ENCODE results near the gene UBALD2. TPM values are rescaled to one million over a fixed set of nuclear protein-coding genes. Genes with fewer than 3 reads are reported as not detected.

UBALD2 gene
- polyA plus RNA-seq, 2 donors, result 35.4 to 49.7 TPM

DNA sequence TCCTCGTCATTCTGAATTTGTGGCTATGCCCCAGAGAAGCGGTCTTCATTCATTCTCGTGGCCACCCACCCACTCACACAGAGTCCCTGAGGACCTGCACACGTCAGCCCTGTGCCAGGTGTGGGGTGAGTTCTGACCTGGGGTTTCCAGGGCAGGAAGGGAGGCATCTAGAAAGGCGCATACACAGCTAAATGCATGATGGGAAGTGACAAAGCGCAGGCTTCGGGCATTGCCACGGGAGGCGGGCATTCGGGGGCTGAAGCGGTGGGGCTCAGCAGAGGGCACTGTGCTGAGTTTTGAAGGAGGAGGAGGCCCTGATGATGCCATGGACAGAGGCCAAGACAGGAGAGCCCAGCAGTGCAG, 10.9 kb downstream of the UBALD2 start:
- Histone ChIP-seq H3K4me3 (ENCODE audit: low read depth in 1 of 2, low read length in 2 of 2) (no peak overlapping the region), H3K27me3 (ENCODE audit: control insufficient read depth in 1 of 2, insufficient read depth in 2 of 2, low read length in 2 of 2) (no peaks in the 10 kb centered on the region), H3K27ac (ENCODE audit: low read depth in 2 of 2, low read length in 1 of 2) (no peak overlapping the region), H3K9me3 (ENCODE audit: control insufficient read depth in 2 of 2, insufficient read depth in 1 of 2, low read depth in 1 of 2, low read length in 1 of 2) (no peaks in the 10 kb centered on the region), H3K36me3 (ENCODE audit: control insufficient read depth in 2 of 2, insufficient read depth in 2 of 2, low read length in 1 of 2) (no peaks in the 10 kb centered on the region), H3K4me1 (ENCODE audit: control insufficient read depth in 2 of 2, insufficient read depth in 2 of 2, low read length in 1 of 2) (peaks cover 6 to 34% of the 10 kb centered on the region in 2 donors)
- 84 to 85% methylated on average over 11 of the region's 11 CpGs for WGBS, 2 donors

DNA sequence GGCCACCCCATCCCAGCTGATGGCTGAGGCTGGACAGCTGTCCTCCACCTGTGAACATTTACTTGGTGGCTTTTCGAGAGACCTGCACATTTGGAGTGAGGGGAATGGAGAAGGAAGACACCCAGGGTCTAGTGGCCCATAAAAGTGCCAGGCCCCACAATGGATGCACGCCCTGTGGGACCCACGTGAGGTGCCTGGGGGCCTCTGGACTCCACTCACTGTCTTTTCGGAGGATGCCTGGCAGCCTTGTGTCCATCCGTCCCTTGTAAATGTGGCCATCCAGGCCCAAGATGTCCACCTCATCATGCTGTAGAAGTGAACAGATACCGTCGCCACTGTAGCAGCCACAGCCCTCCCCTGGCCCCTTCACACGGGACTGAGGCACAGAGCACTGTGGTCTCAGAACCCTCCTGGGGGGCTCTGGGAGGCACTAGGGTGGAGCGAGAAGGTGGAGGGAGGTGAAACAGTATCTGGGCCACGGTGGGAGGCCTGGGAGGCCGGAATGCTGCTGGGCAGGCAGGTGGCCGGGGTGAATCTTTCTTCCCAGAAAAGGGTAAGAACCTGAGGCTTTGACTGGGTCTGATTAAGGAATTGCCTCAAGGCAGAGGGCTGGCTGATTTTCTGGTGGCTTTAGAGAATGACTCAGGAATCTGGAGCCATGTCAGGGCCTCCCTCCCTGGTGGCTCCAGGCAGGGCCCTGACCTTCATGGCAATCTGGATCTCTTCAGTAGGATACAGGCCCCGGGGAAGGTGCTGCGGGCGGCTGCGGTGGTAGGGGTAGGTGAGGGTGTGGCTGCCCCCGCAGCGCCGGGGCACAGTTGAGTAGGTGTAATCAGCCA, 11.5 kb downstream of the UBALD2 start:
- 69 to 76% methylated on average over 19 of the region's 19 CpGs for WGBS, 2 donors
- Histone ChIP-seq H3K4me3 (ENCODE audit: low read depth in 1 of 2, low read length in 2 of 2) (no peak overlapping the region), H3K9me3 (ENCODE audit: control insufficient read depth in 2 of 2, insufficient read depth in 1 of 2, low read depth in 1 of 2, low read length in 1 of 2) (no peaks in the 10 kb centered on the region), H3K4me1 (ENCODE audit: control insufficient read depth in 2 of 2, insufficient read depth in 2 of 2, low read length in 1 of 2) (peaks cover 5 to 32% of the 10 kb centered on the region in 2 donors), H3K36me3 (ENCODE audit: control insufficient read depth in 2 of 2, insufficient read depth in 2 of 2, low read length in 1 of 2) (no peaks in the 10 kb centered on the region), H3K27ac (ENCODE audit: low read depth in 2 of 2, low read length in 1 of 2) (peak overlapping the region in 1 of 2 donors; percentile 39), H3K27me3 (ENCODE audit: control insufficient read depth in 1 of 2, insufficient read depth in 2 of 2, low read length in 2 of 2) (no peaks in the 10 kb centered on the region)

DNA sequence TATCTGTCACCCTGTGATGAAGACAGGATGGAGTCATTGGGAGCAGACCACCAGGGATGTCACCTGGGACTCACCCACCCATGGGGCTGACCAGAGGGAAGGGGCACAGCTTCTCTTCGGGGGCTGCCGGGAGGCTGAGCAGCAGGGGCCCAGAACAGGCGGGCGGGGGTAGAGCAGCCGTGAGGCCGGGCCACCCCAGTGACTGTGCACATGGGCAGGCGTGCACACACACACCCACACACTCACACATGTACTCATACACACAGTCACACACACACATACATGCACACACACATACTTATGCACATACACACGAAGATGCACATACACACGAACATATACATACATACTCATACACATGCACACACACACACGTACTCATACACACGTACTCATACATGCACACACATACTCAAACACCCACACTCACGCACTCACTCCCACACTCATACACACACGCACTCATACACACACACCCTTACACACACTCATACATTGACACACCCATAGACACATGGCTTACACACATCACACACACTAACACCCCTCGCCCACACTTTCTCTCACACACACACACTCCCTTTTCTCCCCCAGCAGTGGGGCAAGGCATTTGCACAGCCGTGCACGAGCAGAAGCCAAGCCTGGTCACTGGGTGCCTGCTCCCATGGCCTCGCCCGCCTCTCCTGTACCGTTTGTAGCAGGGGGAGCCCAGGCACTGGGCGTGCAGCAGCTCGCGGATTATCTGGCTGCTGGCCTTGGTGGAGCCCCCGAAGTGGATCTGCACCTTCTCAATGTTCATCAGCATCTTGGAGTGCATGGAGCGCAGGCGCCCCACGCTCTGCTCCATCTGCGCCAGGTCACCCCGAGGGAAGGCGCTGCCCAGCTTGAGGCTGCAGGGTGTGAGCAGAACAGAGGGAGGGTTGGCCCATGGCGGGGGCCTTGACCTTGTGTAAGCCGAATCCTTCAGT, 12.4 kb downstream of the UBALD2 start:
- Histone ChIP-seq H3K27ac (ENCODE audit: low read depth in 2 of 2, low read length in 1 of 2) (peak overlapping the region in 1 of 2 donors; percentile 39), H3K4me3 (ENCODE audit: low read depth in 1 of 2, low read length in 2 of 2) (no peak overlapping the region), H3K9me3 (ENCODE audit: control insufficient read depth in 2 of 2, insufficient read depth in 1 of 2, low read depth in 1 of 2, low read length in 1 of 2) (no peaks in the 10 kb centered on the region), H3K27me3 (ENCODE audit: control insufficient read depth in 1 of 2, insufficient read depth in 2 of 2, low read length in 2 of 2) (no peaks in the 10 kb centered on the region), H3K4me1 (ENCODE audit: control insufficient read depth in 2 of 2, insufficient read depth in 2 of 2, low read length in 1 of 2) (peaks cover 3 to 24% of the 10 kb centered on the region in 2 donors), H3K36me3 (ENCODE audit: control insufficient read depth in 2 of 2, insufficient read depth in 2 of 2, low read length in 1 of 2) (peaks cover 0 to under 1% of the 10 kb centered on the region in 2 donors)
- 76 to 82% methylated on average over 31 of the region's 31 CpGs for WGBS, 2 donors

DNA sequence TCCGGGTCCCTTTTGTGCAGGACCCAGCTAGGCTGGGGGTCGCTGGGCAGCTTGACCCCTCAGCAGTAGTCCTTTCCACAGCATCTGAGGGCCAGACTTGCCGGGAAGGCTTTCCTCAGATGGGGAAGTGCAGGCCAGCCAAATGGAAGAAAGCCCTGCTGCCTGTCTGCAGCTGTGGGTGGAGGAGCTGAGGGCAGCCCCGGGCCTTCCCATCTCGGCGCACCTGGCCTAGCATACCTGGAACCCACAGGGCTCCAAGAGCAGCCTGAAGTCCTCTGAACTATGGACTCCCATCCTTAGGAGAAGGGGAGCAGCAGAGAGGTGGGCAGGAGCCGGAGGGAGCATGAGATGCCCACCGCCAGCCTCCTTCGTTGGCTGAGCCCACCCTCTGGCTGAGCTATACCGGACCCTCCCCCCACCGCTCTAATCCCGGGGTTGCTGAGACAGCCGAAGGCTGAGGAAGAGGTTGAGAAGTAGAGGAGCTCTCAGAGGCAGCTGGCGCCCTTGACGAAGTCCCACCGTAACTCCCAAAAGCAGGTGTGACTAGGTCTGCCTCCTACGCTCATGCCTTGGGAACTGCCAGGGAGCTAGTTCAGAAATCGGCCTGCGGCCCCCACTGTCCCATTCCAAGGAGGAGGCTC, 13.2 kb downstream of the UBALD2 start:
- Histone ChIP-seq H3K9me3 (ENCODE audit: control insufficient read depth in 2 of 2, insufficient read depth in 1 of 2, low read depth in 1 of 2, low read length in 1 of 2) (no peaks in the 10 kb centered on the region), H3K27ac (ENCODE audit: low read depth in 2 of 2, low read length in 1 of 2) (no peak overlapping the region), H3K4me3 (ENCODE audit: low read depth in 1 of 2, low read length in 2 of 2) (no peak overlapping the region), H3K36me3 (ENCODE audit: control insufficient read depth in 2 of 2, insufficient read depth in 2 of 2, low read length in 1 of 2) (peaks cover 0 to 4% of the 10 kb centered on the region in 2 donors), H3K27me3 (ENCODE audit: control insufficient read depth in 1 of 2, insufficient read depth in 2 of 2, low read length in 2 of 2) (no peaks in the 10 kb centered on the region), H3K4me1 (ENCODE audit: control insufficient read depth in 2 of 2, insufficient read depth in 2 of 2, low read length in 1 of 2) (peaks cover 3 to 17% of the 10 kb centered on the region in 2 donors)
- WGBS, 2 donors, result 79% methylated on average over 19 of the region's 19 CpGs

DNA sequence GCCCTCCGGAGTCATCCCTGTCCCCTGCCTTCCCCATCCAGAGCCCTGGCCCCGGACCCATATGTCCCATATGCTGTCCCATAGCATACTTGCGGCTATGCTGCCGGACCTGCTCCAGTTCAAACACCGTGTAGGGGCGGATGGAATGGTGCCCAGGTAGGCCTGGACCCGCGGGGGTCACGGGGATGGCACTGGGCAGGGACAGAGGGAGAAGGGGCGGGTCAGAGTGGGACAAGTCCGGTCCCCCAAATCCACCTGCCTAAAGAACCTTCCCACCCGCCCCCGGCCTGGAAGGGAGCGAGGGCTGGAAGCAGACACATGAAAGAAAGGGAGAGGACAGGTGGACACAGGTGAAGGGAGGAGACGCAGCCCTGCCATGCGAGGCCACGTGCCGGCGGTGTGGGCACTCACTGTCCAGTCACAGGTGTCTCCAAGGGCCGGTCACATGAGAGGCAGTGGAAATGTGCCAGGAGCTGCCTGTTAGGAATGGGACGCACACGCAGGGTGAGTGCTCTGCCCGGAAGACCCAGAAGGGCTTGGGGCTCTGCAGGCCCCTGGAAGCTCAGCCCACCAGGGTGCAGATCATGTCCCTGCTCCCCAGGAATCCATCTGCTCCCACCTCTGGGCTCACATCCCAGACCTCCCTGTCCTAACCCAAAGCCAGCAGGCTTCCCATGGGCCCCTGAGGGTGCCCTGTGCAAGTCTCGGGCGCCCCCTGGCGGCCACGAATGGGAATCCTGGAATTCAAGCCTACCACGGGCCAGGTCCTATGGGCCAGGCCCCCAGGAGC, 14.0 kb downstream of the UBALD2 start:
- no peak overlapping the region for H3K27ac ChIP-seq (ENCODE audit: low read depth in 2 of 2, low read length in 1 of 2)
- no peak overlapping the region for H3K4me3 ChIP-seq (ENCODE audit: low read depth in 1 of 2, low read length in 2 of 2)
- no peaks in the 10 kb centered on the region for H3K9me3 ChIP-seq (ENCODE audit: control insufficient read depth in 2 of 2, insufficient read depth in 1 of 2, low read depth in 1 of 2, low read length in 1 of 2)
- peaks cover 0 to 4% of the 10 kb centered on the region in 2 donors for H3K36me3 ChIP-seq (ENCODE audit: control insufficient read depth in 2 of 2, insufficient read depth in 2 of 2, low read length in 1 of 2)
- H3K27me3 ChIP-seq (ENCODE audit: control insufficient read depth in 1 of 2, insufficient read depth in 2 of 2, low read length in 2 of 2), result no peaks in the 10 kb centered on the region
- H3K4me1 ChIP-seq (ENCODE audit: control insufficient read depth in 2 of 2, insufficient read depth in 2 of 2, low read length in 1 of 2), result peaks cover 3 to 17% of the 10 kb centered on the region in 2 donors
- 54 to 59% methylated on average over 28 of the region's 28 CpGs for WGBS, 2 donors

DNA sequence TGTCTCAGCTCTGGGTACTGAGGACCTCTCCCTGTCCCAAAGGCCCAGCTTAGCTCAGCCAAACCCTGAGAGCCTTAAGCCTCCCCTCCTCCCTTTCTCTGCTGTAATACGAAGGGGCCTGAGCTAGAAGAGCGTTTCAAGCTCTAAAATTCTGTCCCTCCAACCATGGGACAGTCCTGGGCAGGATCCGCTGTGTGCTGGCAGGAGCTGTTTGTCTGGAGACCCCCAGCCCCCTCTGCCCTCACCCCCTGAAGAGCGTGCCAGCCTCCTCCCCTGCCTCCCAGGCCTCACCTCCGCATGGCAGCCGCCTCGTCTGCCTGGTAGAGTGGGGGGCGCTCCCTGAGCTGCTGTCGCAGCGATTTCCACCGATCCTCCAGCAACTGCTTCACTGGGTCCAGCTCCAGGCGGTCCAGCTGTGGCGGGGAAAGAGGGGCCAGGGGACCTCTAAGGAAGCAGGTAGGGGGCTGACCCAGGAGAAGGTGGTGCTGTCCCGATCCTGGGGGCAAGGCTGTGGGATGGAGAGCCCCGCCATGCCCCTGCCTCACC, 14.7 kb downstream of the UBALD2 start:
- WGBS, 2 donors, result 86 to 87% methylated on average over 15 of the region's 15 CpGs
- Histone ChIP-seq H3K4me3 (ENCODE audit: low read depth in 1 of 2, low read length in 2 of 2) (no peak overlapping the region), H3K4me1 (ENCODE audit: control insufficient read depth in 2 of 2, insufficient read depth in 2 of 2, low read length in 1 of 2) (peaks cover 3 to 17% of the 10 kb centered on the region in 2 donors), H3K27me3 (ENCODE audit: control insufficient read depth in 1 of 2, insufficient read depth in 2 of 2, low read length in 2 of 2) (no peaks in the 10 kb centered on the region), H3K9me3 (ENCODE audit: control insufficient read depth in 2 of 2, insufficient read depth in 1 of 2, low read depth in 1 of 2, low read length in 1 of 2) (no peaks in the 10 kb centered on the region), H3K27ac (ENCODE audit: low read depth in 2 of 2, low read length in 1 of 2) (no peak overlapping the region), H3K36me3 (ENCODE audit: control insufficient read depth in 2 of 2, insufficient read depth in 2 of 2, low read length in 1 of 2) (peaks cover 0 to 4% of the 10 kb centered on the region in 2 donors)

DNA sequence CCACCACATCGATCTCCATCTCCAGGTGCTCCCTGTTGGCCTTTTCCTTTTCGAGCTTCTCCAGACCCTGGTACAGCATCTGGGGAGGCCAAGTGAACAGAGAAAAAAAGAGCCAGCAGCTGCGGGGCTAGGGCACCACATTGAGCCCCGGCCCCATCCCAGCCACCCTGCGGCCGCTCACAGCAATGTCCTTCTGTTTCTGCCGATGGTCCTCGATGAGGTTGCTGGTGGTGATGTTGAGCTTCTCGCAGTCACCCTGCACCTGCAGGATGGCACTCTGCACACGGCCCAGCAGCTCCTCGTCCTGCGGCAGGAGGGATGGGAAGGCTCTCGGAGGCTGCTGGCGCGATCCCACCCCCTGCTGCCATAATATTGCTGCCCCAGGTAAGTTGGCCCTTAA, 15.5 kb downstream of the UBALD2 start:
- H3K36me3 ChIP-seq (ENCODE audit: control insufficient read depth in 2 of 2, insufficient read depth in 2 of 2, low read length in 1 of 2), result peaks cover 0 to 4% of the 10 kb centered on the region in 2 donors
- peaks cover 3 to 15% of the 10 kb centered on the region in 2 donors for H3K4me1 ChIP-seq (ENCODE audit: control insufficient read depth in 2 of 2, insufficient read depth in 2 of 2, low read length in 1 of 2)
- H3K27ac ChIP-seq (ENCODE audit: low read depth in 2 of 2, low read length in 1 of 2), result no peak overlapping the region
- no peak overlapping the region for H3K4me3 ChIP-seq (ENCODE audit: low read depth in 1 of 2, low read length in 2 of 2)
- no peaks in the 10 kb centered on the region for H3K9me3 ChIP-seq (ENCODE audit: control insufficient read depth in 2 of 2, insufficient read depth in 1 of 2, low read depth in 1 of 2, low read length in 1 of 2)
- H3K27me3 ChIP-seq (ENCODE audit: control insufficient read depth in 1 of 2, insufficient read depth in 2 of 2, low read length in 2 of 2), result no peaks in the 10 kb centered on the region
- 92 to 93% methylated on average over 15 of the region's 15 CpGs for WGBS, 2 donors

DNA sequence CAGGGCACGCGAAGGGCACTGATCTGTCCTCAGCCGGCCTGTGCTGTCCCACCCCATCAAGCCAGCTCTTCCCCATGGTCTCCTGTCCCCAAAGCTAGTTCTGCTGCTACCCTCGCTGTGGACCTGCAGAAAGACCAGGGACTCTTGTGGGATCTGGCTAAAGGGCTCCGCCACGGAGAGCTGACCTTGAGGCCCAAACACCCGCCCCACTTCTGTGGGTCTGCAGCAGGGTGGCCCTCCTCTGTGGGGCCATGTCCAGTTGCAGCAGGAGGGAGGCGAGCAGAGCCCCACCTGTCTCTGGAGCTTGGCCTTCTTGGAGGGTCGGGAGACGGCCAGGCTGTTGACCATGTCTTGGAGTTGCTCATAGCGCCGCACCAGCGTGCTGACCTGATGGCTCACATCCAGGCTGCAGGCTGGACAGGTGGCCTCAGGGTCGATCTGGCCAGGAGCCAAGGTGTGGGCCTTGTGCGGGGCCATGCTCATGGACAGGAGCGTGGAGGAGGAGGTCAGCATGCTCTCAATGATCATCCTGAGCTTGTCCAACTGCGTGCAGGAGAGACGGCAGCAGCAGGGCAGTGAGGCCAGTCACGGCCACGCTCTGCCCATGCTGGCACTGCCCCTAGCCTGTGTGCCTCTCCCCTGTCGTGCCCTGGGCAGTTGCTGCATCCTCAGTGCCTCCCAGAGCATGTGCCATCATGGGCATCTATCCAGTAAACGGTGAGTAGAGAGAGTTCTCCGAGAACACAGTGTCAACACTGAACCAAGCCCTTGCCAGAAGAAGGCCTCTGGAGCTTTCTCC, 16.6 kb downstream of the UBALD2 start:
- no peak overlapping the region for H3K27ac ChIP-seq (ENCODE audit: low read depth in 2 of 2, low read length in 1 of 2)
- WGBS, 2 donors, result 88 to 90% methylated on average over 23 of the region's 23 CpGs
- peaks cover 0 to 12% of the 10 kb centered on the region in 2 donors for H3K4me1 ChIP-seq (ENCODE audit: control insufficient read depth in 2 of 2, insufficient read depth in 2 of 2, low read length in 1 of 2)

More for the DNA sequence above, 16.6 kb downstream of the UBALD2 start:
- no peaks in the 10 kb centered on the region for H3K9me3 ChIP-seq (ENCODE audit: control insufficient read depth in 2 of 2, insufficient read depth in 1 of 2, low read depth in 1 of 2, low read length in 1 of 2)
- no peak overlapping the region for H3K4me3 ChIP-seq (ENCODE audit: low read depth in 1 of 2, low read length in 2 of 2)
- no peaks in the 10 kb centered on the region for H3K27me3 ChIP-seq (ENCODE audit: control insufficient read depth in 1 of 2, insufficient read depth in 2 of 2, low read length in 2 of 2)
- H3K36me3 ChIP-seq (ENCODE audit: control insufficient read depth in 2 of 2, insufficient read depth in 2 of 2, low read length in 1 of 2), result peaks cover 0 to 4% of the 10 kb centered on the region in 2 donors

Measured in esophagus (tissue), 2 donors.